Activated T-helper 2 cell treated with anti-CD3 and anti-CD28 coated beads, Interferon-gamma antibody, Interleukin-2, Interleukin-4, amounts not matched to agents 10 μg/mL and 5 μg/mL and 100 μg/mL, durations not matched to agents 14 hours and 24 hours and 36 hours (primary cell): ENCODE measurements around the gene RUVBL2. TPM values are rescaled to one million over a fixed set of nuclear protein-coding genes. Genes with fewer than 3 reads are reported as not detected.

Source experiments
- DNase-seq: peaks from one replicate; pipeline ENCODE4 v3.0.0; 2021; ENCODE audit warnings: low spot score
- H3K27ac Mint-ChIP-seq: one replicate; pipeline ENCODE4 v1.8.0; 2021; ENCODE audit warnings: mixed read lengths
- H3K27me3 Mint-ChIP-seq: one replicate; pipeline ENCODE4 v1.8.0; 2021; ENCODE audit warnings: low read depth, mixed read lengths
- H3K36me3 Mint-ChIP-seq: one replicate; pipeline ENCODE4 v1.8.0; 2021; ENCODE audit warnings: low read depth, mixed read lengths
- H3K4me1 Mint-ChIP-seq: one replicate; pipeline ENCODE4 v1.8.0; 2021; ENCODE audit warnings: low read depth, mixed read lengths
- H3K4me3 Mint-ChIP-seq: one replicate; pipeline ENCODE4 v1.8.0; 2021; ENCODE audit warnings: low read depth, mild to moderate bottlenecking, moderate library complexity, mixed read lengths
- H3K9me3 Mint-ChIP-seq: one replicate; pipeline ENCODE4 v1.8.0; 2021; ENCODE audit warnings: mixed read lengths
- intact Hi-C: fragments of 100-400 bp; cut with micrococcal nuclease; formaldehyde crosslinking; loops from one replicate; pipeline ENCODE4 v1.15.1; 2023
- total RNA-seq: library from RNA; stranded (reverse); gene quantifications from 2 replicates; pipeline ENCODE4 v1.2.3, GENCODE V29; 2022

RUVBL2 gene
- total RNA-seq, 1 donor from 2014 or later: 160 TPM

DNA sequence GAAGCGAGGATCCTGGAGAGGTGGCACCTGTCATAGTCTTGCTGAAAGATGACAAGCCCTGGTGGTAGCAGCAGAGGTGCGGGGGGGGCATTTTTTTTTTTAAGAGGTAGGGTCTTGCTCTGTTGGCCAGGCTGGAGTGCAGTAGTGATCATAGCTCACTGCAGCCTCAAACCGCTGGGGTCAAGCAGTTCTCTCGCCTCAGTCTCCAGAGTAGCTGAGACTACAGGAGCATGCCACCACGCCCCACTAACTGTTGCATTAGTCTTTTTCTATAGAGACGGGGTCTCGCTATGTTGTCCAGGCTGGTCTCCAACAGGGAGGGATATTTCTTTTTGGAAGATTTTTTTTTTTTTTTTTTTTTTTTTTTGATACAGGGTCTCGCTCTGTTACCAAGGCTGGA, 35.7 kb upstream of the RUVBL2 start:
- Mint-ChIP-seq H3K4me1 (peaks cover 40% of the 10 kb centered on the region), H3K4me3 (no peak overlapping the region), H3K27ac (peak overlapping the region; percentile 38), H3K27me3 (no peaks in the 10 kb centered on the region), H3K36me3 (peaks cover 54% of the 10 kb centered on the region), H3K9me3 (no peaks in the 10 kb centered on the region)
- intact Hi-C loops: no loop called here
- no peak for DNase-seq

DNA sequence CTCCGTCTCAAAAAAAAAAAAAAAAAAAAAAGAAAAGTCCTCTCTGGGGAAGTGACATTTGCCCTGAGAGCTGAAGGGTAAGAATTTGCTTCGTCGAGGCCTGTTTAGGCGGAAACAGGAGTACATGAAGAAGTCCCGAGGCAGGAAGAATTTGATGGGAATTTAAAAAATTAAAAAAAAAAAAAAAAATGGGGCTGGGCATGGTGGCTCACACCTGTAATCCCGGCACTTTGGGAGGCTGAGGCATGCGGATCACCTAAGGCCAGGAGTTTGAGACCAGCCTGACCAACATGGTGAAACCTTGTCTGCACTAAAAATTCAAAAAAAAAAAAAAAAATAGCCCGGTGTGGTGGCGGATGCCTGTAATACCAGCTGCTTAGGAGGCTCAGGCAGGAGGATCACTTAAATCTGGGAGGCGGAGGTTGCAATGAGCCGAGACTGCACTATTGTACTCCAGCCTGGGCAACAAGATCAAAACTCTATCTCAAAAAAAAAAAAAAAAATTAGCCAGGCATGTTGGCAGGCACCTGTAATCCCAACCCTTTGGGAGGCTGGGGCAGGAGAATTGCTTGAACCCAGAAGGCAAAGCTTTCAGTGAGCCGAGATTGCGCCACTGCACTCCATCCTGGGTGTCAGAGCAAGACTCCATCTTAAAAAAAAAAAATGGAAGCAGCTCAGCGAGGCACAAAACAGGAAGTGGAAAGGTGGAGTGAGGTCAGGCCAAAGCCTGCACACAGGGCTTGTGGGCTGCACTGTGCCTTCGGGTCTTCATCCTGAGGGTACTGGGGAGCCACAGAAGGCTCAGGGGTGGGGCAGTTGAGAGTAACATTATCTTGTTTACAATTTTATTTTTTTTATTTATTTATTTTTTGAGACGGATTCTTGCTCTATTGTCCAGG, 34.1 kb upstream of the RUVBL2 start:
- peaks cover 51% of the 10 kb centered on the region for H3K4me1 Mint-ChIP-seq
- no peak overlapping the region for H3K4me3 Mint-ChIP-seq
- H3K9me3 Mint-ChIP-seq: no peaks in the 10 kb centered on the region
- H3K27ac Mint-ChIP-seq: no peak overlapping the region
- no peak for DNase-seq
- no peaks in the 10 kb centered on the region for H3K27me3 Mint-ChIP-seq
- peaks cover 58% of the 10 kb centered on the region for H3K36me3 Mint-ChIP-seq
- intact Hi-C loops: no loop called here

DNA sequence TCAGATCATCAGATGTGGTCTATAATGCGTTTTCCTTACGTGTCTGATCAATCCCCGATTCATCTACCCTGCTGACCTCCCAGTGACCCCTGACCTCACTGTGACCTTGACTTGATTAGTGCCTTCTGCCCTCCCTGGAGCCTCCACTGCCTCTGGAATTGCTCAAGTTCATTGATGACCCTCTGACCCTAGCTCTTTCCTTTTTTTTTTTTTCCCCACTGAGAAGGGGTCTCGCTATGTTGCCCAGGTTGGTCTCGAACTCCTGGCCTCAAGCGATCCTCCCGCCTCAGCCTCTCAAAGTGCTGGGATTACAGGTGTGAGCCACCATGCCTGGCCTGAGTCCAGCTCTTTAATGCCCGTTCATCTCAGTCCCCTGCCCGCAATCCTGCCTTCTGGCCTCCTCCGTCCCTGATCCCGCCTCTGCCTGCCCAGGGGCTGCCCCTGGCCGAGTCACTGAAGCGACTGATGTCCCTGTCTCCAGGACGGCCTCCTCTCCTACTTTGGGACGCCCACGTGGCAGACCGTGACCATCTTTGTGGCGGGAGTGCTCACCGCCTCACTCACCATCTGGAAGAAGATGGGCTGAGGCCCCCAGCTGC, 32.5 kb upstream of the RUVBL2 start:
- intact Hi-C loops: no loop called here
- Mint-ChIP-seq H3K4me3 (no peak overlapping the region), H3K4me1 (peaks cover 50% of the 10 kb centered on the region), H3K27ac (peak overlapping the region; percentile 70), H3K27me3 (no peaks in the 10 kb centered on the region), H3K36me3 (peaks cover 53% of the 10 kb centered on the region), H3K9me3 (no peaks in the 10 kb centered on the region)
- no peak for DNase-seq

DNA sequence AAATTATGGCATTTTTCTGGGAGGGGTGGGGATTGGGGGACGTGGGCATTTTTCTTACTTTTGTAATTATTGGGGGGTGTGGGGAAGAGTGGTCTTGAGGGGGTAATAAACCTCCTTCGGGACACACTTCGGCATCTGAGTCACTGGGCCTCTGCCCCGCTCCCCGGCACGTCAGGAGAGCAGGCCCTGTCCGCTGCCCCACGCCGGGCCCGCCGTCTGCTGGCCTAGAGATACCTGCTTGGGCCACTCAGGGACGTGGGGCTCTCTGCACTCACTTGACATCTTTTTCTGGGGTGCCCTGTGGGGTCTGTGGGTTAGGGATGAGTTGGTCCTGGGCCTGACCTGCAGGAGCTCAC, 32.0 kb upstream of the RUVBL2 start:
- Mint-ChIP-seq H3K36me3 (peaks cover 55% of the 10 kb centered on the region), H3K27me3 (no peaks in the 10 kb centered on the region), H3K4me1 (peaks cover 52% of the 10 kb centered on the region), H3K27ac (peak overlapping the region; percentile 99), H3K4me3 (peak overlapping the region; percentile 96), H3K9me3 (no peaks in the 10 kb centered on the region)
- DNase-seq: no peak
- intact Hi-C loops: no loop called here

DNA sequence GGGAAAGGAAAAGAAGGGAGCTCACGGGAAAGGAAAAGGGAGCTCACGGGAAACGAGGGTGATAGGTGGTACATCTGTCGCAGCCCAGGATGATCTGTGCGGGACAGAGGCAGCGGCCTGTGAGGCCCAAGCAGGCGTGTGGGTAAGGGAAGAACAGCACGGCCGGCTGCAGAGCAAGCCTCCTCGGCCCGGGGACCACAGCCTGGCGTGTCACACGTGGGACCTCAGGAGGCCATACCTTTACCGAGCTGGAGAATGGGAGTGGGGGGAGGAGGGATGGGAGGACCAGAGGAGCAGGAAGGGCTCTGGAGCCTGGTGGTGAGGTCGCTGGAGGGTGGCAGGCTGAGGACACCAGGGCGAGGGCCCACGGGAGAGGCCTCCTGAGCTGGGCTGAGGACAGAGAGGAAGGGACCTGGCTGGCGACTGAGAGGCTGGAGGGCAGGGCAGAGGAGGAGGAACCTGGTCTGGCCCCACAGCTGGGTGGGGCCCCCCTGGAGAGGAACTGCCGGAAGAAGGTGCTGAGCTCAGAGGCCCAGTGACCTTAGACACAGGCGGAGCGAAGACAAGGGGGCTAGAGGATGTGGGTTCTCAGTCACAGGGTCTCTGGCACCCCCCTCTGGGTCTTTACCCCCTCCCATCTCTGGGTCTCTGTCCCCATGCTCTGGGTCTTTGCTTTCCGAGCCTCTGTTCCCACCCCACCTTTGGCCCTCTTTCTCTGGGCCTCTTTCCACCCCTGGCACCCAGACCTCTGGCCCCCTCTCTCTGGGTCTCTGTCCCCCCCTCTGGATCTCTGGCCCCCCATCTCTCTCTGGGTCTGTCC, 31.4 kb upstream of the RUVBL2 start:
- Mint-ChIP-seq H3K4me3 (peak overlapping the region; percentile 96), H3K4me1 (peaks cover 52% of the 10 kb centered on the region), H3K9me3 (no peaks in the 10 kb centered on the region), H3K27me3 (no peaks in the 10 kb centered on the region), H3K36me3 (peaks cover 56% of the 10 kb centered on the region), H3K27ac (peak overlapping the region; percentile 99)
- no peak for DNase-seq
- intact Hi-C loops: no loop called here

DNA sequence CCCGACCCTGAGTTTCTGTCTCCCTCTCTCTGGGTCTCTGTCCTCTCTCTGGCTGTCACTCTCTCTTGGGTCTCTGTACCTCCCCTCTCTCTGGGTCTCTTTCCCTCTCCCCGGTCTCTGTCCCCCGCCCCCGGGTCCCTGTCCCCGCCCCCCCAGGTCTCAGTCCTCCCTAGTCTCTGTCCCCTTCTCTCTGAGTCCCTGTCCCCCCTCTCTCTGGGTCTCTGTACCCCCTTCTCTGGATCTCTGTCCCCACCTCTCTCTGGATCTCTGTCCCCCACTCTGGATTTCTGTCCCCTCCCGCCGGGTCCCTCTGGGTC, 30.9 kb upstream of the RUVBL2 start:
- H3K27ac Mint-ChIP-seq: peak overlapping the region; percentile 99
- H3K9me3 Mint-ChIP-seq: no peaks in the 10 kb centered on the region
- H3K4me3 Mint-ChIP-seq: peak overlapping the region; percentile 96
- peaks cover 56% of the 10 kb centered on the region for H3K36me3 Mint-ChIP-seq
- H3K27me3 Mint-ChIP-seq: no peaks in the 10 kb centered on the region
- peaks cover 47% of the 10 kb centered on the region for H3K4me1 Mint-ChIP-seq
- no peak for DNase-seq
- intact Hi-C loops: no loop called here

DNA sequence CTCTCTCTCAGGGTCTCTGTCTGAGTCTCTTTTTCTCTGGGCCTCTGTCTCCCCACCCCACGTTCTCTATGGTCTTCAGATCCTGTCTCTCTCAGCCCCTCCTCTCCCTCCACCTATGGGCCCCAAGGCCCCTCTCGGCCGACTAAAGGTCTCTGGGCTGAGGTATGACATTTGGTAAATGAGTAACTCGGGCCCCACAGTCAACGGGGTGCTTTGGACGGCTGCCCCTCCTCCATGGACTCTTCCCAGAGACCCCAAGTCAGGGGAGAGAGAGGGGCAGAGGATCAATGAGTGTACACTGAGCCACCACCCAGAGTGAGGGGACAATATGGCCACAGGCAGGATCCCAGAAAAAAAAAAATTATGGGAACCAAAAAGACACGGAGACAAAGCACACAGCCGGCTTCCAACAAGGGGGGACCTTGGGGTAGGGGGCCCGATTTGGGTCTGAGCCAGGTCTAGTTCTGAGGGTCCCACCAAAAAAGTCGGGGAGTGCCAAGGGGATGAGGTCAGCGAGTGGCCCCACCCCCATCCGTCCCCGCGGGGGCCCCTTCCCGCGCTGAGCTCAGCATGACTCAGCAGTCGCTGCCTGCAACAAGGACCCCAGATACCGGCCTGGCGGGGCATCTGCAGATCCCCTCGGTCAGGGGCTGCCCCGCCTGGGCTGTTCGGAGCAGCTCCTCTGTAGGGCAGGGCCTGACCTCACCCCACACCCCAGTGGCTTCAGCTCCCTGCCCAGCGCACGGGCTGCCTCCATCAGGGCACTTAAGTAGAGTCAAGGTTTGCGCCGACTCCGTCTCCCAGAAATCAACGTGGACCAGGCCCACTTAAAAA, 30.1 kb upstream of the RUVBL2 start:
- H3K4me1 Mint-ChIP-seq: peaks cover 45% of the 10 kb centered on the region
- peak overlapping the region; percentile 99 for H3K27ac Mint-ChIP-seq
- peaks cover 56% of the 10 kb centered on the region for H3K36me3 Mint-ChIP-seq

DNA sequence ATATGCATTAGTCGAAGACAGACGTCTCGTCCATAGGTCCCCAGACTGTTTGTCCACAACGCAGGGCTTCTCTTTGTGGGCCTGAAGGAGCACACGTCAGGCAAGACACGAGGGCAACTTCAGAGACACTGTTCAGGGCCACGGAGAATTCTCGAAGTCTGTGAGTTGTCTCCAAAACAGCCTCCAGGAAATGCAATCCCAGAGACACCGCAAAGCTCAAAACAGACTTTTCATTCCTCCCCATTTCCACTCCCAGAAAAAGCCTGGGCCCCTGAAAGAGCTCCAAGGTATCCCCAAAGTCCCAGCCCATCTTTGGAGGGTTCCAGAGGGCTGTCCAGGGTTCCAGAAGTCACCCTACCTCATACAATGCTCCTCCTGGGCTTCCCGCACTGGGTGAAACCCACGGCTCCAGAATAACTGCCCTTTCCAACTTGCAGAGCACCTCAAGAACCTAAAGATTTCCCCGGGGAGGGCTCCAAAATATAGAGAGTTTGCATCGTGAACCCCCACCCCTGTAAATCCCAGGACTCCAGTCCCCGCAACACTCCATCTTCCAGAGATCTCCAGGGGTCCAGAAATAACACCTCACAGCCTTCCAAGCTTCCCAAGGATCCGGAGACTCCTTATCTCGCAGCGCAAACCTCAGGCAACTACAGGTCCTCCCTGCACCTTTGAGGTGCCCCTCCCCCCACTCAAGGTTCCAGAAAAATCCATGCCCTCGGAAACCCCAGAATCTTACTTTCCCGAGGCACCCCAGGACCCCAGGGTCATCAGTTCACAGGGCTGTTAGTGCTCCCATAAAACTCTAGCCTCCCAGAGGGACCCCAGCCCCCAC, 29.3 kb upstream of the RUVBL2 start:
- peak overlapping the region; percentile 99 for H3K27ac Mint-ChIP-seq
- H3K9me3 Mint-ChIP-seq: no peaks in the 10 kb centered on the region
- H3K36me3 Mint-ChIP-seq: peaks cover 55% of the 10 kb centered on the region
- H3K4me1 Mint-ChIP-seq: peaks cover 43% of the 10 kb centered on the region
- no peaks in the 10 kb centered on the region for H3K27me3 Mint-ChIP-seq
- no peak for DNase-seq
- intact Hi-C loops: loop anchor here (1.0 to 2.0 kb wide), 5 partner anchors 10 to 170 kb away; partner anchors contain the start of genes BAX, GYS1, NUCB1 and RUVBL2
- H3K4me3 Mint-ChIP-seq: peak overlapping the region; percentile 96

More for the DNA sequence above, 30.1 kb upstream of the RUVBL2 start:
- H3K9me3 Mint-ChIP-seq: no peaks in the 10 kb centered on the region
- peak; percentile 55 for DNase-seq
- intact Hi-C loops: loop anchor here (2.0 kb wide), 2 partner anchors 63 to 169 kb away; partner anchors contain the start of gene NUCB1
- H3K4me3 Mint-ChIP-seq: peak overlapping the region; percentile 96
- H3K27me3 Mint-ChIP-seq: no peaks in the 10 kb centered on the region

DNA sequence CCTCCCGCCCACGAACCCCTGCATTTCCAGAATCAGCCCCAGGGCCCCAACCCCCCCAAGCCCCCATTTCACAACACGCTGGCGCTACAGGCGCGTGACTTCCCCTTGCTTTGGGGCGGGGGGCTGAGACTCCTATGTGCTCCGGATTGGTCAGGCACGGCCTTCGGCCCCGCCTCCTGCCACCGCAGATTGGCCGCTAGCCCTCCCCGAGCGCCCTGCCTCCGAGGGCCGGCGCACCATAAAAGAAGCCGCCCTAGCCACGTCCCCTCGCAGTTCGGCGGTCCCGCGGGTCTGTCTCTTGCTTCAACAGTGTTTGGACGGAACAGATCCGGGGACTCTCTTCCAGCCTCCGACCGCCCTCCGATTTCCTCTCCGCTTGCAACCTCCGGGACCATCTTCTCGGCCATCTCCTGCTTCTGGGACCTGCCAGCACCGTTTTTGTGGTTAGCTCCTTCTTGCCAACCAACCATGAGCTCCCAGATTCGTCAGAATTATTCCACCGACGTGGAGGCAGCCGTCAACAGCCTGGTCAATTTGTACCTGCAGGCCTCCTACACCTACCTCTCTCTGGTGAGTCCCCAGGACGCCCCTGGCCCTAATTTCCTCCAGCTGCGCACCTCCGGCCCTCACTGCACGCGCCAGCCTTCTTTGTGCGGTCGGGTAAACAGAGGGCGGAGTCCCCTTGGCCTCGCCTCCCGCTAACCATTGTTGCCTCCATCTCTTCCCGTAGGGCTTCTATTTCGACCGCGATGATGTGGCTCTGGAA, 28.5 kb upstream of the RUVBL2 start, which contains the start of gene FTL:
TSS of gene FTL (plus strand) at position 270 of the 766 bp plus-strand sequence. CDS start at position 469, 199 bp downstream.
- Mint-ChIP-seq H3K27ac (peak within 1 kb of the TSS; percentile 99), H3K9me3 (no peaks in the 10 kb centered on the region), H3K4me1 (peaks cover 43% of the 10 kb centered on the region), H3K36me3 (peaks cover 51% of the 10 kb centered on the region), H3K4me3 (peak within 1 kb of the TSS; percentile 96), H3K27me3 (no peaks in the 10 kb centered on the region)
- intact Hi-C loops: loop anchor here (1.0 to 2.0 kb wide), 5 partner anchors 11 to 170 kb away; partner anchors contain the start of genes BAX, GYS1, NUCB1 and RUVBL2
- peak; percentile 89 for DNase-seq

DNA sequence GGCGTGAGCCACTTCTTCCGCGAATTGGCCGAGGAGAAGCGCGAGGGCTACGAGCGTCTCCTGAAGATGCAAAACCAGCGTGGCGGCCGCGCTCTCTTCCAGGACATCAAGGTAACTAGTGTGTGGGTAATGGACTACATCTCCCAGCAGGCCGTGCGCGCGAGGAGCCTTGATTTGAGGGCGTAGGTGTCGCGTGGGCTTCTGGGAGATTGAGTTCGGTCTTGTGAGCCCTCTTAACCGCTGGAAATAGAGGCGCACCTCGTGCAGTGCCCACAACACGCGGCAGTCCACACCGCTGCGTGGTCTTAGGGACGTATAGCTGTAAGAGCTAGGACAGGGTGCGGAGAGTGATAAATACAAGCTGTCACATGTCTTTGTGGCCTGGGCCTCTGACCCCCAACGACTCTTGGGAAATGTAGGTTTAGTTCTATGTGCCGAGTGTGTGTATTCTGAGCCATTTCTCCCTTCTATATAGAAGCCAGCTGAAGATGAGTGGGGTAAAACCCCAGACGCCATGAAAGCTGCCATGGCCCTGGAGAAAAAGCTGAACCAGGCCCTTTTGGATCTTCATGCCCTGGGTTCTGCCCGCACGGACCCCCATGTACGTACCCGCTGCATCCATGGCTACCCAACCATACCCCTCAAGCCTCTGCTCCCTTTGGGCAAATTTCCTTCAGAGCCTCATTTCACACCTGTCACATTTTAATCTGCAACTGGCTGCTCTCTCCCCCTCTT, 27.7 kb upstream of the RUVBL2 start:
- DNase-seq: peak; percentile 86
- Mint-ChIP-seq H3K36me3 (peaks cover 51% of the 10 kb centered on the region), H3K27ac (peak overlapping the region; percentile 99), H3K27me3 (no peaks in the 10 kb centered on the region), H3K4me3 (peak overlapping the region; percentile 96), H3K4me1 (peaks cover 43% of the 10 kb centered on the region), H3K9me3 (no peaks in the 10 kb centered on the region)
- intact Hi-C loops: loop anchor here (1.0 to 2.0 kb wide), 5 partner anchors 12 to 171 kb away; partner anchors contain the start of genes BAX, GYS1, NUCB1 and RUVBL2
